GM18858 (cell line): ENCODE results near the gene RFC2.
"Not testable (repeated sequence)": the region's sequence is repeated elsewhere in the genome, so short reads cannot be mapped to it uniquely, and the experiment has no call there.

Experiments used
- ATAC-seq: cut with Tn5 transposase; IDR thresholded peaks from one replicate; pipeline ENCODE4 v1.9.1; 2021; ENCODE audit not compliant: unreplicated experiment

Gene RFC2

GRCh38 chr7:74283858-74284447 lies 29.8 kb upstream of the RFC2 start:
- ATAC-seq = no peak

- no peak for ATAC-seq
Measured at GRCh38 chr7:74282748-74283459, 28.7 kb upstream of the RFC2 start.

- no peak for ATAC-seq
Measured at GRCh38 chr7:74280985-74281384, 26.8 kb upstream of the RFC2 start.

GRCh38 chr7:74277636-74278035 lies 23.4 kb upstream of the RFC2 start:
- ATAC-seq = no peak

GRCh38 chr7:74275401-74275881 lies 21.2 kb upstream of the RFC2 start:
- ATAC-seq = no peak

- peak; percentile 71 for ATAC-seq
Measured at GRCh38 chr7:74272305-74273038, 18.3 kb upstream of the RFC2 start.

- no peak for ATAC-seq
Measured at GRCh38 chr7:74271742-74272141, 17.5 kb upstream of the RFC2 start.

- no peak for ATAC-seq
Measured at GRCh38 chr7:74269757-74270277, 15.6 kb upstream of the RFC2 start.

GRCh38 chr7:74267756-74268565 lies 13.8 kb upstream of the RFC2 start:
- no peak for ATAC-seq

GRCh38 chr7:74266191-74266963 lies 12.2 kb upstream of the RFC2 start:
- no peak for ATAC-seq

GRCh38 chr7:74263399-74264120 lies 9.4 kb upstream of the RFC2 start:
- ATAC-seq = no peak

- no peak for ATAC-seq
Measured at GRCh38 chr7:74262639-74263398, 8.6 kb upstream of the RFC2 start.

- ATAC-seq = no peak
Measured at GRCh38 chr7:74258639-74259038, 4.4 kb upstream of the RFC2 start.

GRCh38 chr7:74256491-74257408 lies 2.6 kb upstream of the RFC2 start:
- no peak for ATAC-seq

- ATAC-seq = not testable (repeated sequence)
Measured at GRCh38 chr7:74255461-74255860, 1.3 kb upstream of the RFC2 start.

GRCh38 chr7:74254858-74255379 lies 720 bp upstream of the RFC2 start:
- no peak for ATAC-seq

GRCh38 chr7:74253835-74254128 lies 417 bp downstream of the RFC2 start:
- no peak for ATAC-seq

- no peak for ATAC-seq
Measured at GRCh38 chr7:74253331-74253730, 868 bp downstream of the RFC2 start.
